Tibial nerve (tissue), 4 donors: ENCODE results near the gene WARS2.

Experiments
- EP300 ChIP-seq, 2 donors: sonication (generic); formaldehyde crosslinking; IDR thresholded peaks; one replicate each; pipeline ENCODE4 v1.6.1; 2017; ENCODE audit warnings: antibody characterized with exemption in 2 of 2, mild to moderate bottlenecking in 1 of 2
- POLR2A ChIP-seq, 2 donors: fragments of 450-650 bp; IDR thresholded peaks; one replicate each; pipeline ENCODE4 v1.6.1; 2017; ENCODE audit warnings: antibody characterized with exemption in 2 of 2, mild to moderate bottlenecking in 2 of 2, moderate library complexity in 2 of 2
- TF ChIP-seq, protein P1 (sequence below), 5 experiments: fragments of 200-600 bp in 3 of 5; fragments of 450-650 bp in 2 of 5; sonication (generic) in 3 of 5; IDR thresholded peaks; one replicate each; pipeline ENCODE4 v1.5.1; 2016 to 2019; ENCODE audit warnings: antibody characterized with exemption in 5 of 5, mild to moderate bottlenecking in 3 of 5, moderate library complexity in 2 of 5

DNA sequence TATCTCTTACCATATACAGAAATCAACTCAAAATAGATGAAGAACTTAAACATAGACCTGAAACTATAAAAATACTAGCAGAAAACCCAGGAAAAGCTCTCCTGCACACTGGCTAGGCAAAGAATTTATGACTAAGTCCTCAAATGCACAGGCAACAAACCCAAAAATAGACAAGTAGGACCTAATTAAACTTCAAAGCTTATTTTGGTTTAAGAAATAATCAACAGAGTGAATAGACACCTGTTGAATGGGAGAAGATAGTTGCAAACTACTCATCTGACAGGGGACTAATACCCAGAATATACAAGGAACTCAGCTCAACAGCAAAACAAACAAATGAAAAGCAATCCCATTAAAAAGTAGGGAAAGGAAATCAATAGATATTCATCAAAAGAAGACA, 40.7 kb downstream of the WARS2 start:
- TF ChIP-seq, protein P1, sequence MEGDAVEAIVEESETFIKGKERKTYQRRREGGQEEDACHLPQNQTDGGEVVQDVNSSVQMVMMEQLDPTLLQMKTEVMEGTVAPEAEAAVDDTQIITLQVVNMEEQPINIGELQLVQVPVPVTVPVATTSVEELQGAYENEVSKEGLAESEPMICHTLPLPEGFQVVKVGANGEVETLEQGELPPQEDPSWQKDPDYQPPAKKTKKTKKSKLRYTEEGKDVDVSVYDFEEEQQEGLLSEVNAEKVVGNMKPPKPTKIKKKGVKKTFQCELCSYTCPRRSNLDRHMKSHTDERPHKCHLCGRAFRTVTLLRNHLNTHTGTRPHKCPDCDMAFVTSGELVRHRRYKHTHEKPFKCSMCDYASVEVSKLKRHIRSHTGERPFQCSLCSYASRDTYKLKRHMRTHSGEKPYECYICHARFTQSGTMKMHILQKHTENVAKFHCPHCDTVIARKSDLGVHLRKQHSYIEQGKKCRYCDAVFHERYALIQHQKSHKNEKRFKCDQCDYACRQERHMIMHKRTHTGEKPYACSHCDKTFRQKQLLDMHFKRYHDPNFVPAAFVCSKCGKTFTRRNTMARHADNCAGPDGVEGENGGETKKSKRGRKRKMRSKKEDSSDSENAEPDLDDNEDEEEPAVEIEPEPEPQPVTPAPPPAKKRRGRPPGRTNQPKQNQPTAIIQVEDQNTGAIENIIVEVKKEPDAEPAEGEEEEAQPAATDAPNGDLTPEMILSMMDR (IDR thresholded peaks at IDR 0.05), result no peak
- no peak for TF ChIP-seq POLR2A (IDR thresholded peaks at IDR 0.05)
- TF ChIP-seq EP300 (IDR thresholded peaks at IDR 0.05), result no peak
